VCaP (cell line): ENCODE results near the gene PARP4.

Experiments used
- H3K27ac ChIP-seq: fragments of 450-650 bp; 2 replicates; pipeline ENCODE4 v1.5.1; 2017
- CTCF ChIP-seq: fragments of 450-650 bp; conservative IDR thresholded peaks from 2 replicates; pipeline ENCODE4 v1.5.1; 2017; ENCODE audit warnings: mild to moderate bottlenecking, moderate library complexity

Gene PARP4

DNA sequence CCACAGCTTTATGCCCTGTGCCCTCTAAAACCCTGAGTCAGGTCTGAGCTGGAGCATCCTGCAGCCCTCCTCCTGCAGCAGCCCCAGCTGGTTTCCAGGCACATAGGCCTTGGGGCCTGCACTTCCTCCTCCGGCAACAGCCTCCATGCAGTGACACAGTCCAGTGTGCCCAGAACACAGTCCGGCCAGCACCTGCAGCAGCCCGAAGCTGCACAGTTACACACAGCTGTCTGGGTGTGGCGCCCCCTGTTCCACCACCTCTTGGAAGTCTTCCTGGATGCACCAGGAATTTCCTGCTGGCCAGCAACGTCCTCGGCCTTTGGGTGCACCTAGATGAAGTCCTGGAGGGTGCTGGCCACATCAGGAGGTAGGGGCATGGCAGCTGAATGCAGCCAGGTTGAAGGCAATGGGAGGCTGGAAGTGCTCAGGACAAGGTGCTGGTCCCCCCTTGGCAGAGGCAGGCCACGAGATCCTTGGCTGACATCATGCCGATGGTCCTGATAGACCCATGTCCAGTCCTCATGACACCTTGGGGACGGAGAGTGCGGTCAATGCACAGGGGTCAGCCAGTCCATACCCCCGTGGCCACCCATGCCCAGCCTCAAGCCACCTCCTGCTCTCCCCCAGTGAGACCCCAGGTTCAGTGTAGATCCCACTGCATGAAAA, 27.1 kb upstream of the PARP4 start:
- TF ChIP-seq CTCF: no peak
- H3K27ac ChIP-seq: no peak overlapping the region

DNA sequence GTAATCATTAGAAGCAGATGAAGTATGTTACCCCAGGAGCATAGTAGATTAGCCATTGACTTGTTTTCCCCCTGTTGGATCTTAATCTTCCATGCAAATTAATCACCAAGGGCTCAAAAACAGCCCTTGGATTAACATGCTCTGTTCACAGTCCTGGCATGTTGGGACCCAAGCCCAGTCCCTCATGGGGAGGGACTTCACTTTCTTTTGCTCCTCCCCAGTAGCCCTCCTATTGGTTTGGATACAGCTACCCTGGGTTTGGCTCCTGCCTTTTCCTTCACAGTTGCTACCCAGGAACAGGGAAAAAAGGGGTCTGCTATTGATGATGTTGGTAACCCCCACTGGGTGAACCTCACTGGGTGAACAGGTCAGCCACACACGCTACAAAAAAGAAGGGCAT, 16.9 kb upstream of the PARP4 start:
- no peak for TF ChIP-seq CTCF
- H3K27ac ChIP-seq: no peak overlapping the region

DNA sequence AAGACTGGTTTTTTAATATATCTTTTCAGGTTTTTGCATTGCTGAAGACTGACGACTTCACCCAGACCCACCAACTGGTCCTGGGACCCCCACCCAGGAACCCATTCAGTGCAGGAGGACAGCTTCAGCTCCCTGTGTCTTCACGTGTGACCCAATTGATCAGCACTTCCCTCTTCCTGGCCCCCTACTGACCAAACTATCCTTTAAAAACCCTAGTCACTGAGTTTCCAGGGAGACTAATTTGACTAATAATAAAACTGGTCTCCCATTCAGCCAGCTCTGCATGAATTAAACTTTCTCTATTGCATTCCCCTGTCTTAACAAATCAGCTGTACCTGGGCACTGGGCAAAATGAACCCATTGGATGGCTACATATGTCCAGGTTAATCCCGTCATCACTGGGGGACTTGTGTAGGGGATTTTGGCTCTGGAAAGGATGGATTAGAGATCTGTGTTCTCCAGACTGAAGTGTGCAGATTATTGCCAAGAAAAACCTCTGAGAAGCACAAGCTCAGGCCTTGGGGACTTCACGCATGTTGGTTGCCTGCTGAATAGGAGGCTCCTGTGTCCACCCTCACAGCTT, 16.3 kb upstream of the PARP4 start:
- no peak for TF ChIP-seq CTCF
- H3K27ac ChIP-seq: no peak overlapping the region

GRCh38 chr13:24527266-24527775, 14.7 kb upstream of the PARP4 start:
- TF ChIP-seq CTCF: no peak
- no peak overlapping the region for H3K27ac ChIP-seq

GRCh38 chr13:24520733-24521132, 8.2 kb upstream of the PARP4 start:
- H3K27ac ChIP-seq: no peak overlapping the region
- TF ChIP-seq CTCF: no peak

DNA sequence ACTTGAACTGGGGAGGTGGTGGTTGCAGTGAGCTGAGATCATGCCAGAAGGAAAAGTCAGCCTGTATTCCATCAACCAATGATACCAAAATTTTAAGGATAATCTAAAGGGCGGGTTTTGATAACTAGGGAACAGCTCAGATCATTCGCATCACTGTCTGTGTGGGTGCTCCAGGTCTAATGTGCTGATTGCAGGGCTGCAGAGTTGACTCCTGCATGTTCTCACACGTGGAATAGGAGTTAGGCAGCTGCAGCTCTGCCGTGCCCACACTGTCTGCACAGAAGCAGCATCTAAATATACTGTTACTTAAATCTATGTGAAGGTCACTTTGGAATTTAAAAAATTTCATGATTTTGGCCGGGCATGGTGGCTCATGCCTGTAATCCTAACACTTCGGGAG, 4.3 kb upstream of the PARP4 start:
- no peak for TF ChIP-seq CTCF

GRCh38 chr13:24512908-24513213, 283 bp upstream of the PARP4 start:
- no peak for TF ChIP-seq CTCF
- H3K27ac ChIP-seq: peak overlapping the region; percentile 81

More for the DNA sequence above, 4.3 kb upstream of the PARP4 start:
- H3K27ac ChIP-seq: no peak overlapping the region
